Endothelial cell (in vitro differentiated cells): ENCODE measurements around the gene SATB2. TPM values are rescaled to one million over a fixed set of nuclear protein-coding genes. Genes with fewer than 3 reads are reported as not detected.

Experiments
- DNase-seq: peaks from one replicate; pipeline ENCODE4 v3.0.0; 2021; ENCODE audit warnings: low spot score
- H3K27ac Mint-ChIP-seq: one replicate; pipeline ENCODE4 v1.8.0; 2021; ENCODE audit warnings: mixed read lengths, inconsistent platforms; ENCODE audit not compliant: unreplicated experiment
- H3K27me3 Mint-ChIP-seq: one replicate; pipeline ENCODE4 v1.8.0; 2021; ENCODE audit warnings: mild to moderate bottlenecking, moderate library complexity, mixed read lengths, inconsistent platforms; ENCODE audit not compliant: unreplicated experiment
- H3K36me3 Mint-ChIP-seq: one replicate; pipeline ENCODE4 v1.8.0; 2021; ENCODE audit warnings: mild to moderate bottlenecking, low read depth, mixed read lengths, inconsistent platforms; ENCODE audit not compliant: unreplicated experiment
- H3K4me1 Mint-ChIP-seq: one replicate; pipeline ENCODE4 v1.8.0; 2021; ENCODE audit warnings: mild to moderate bottlenecking, mixed read lengths, inconsistent platforms; ENCODE audit not compliant: unreplicated experiment
- H3K4me3 Mint-ChIP-seq: one replicate; pipeline ENCODE4 v1.8.0; 2021; ENCODE audit warnings: mild to moderate bottlenecking, mixed read lengths, inconsistent platforms; ENCODE audit not compliant: unreplicated experiment
- H3K9me3 Mint-ChIP-seq: one replicate; pipeline ENCODE4 v1.8.0; 2021; ENCODE audit warnings: mixed read lengths, inconsistent platforms; ENCODE audit not compliant: unreplicated experiment
- total RNA-seq: library from RNA; stranded (reverse); fragmentation: NEBNext Ultra II Directional; extraction: Animal tissue kit (Norgen Biotek cat#: 25700); gene quantifications from one replicate; pipeline ENCODE4 v1.2.1, GENCODE V29; 2021; ENCODE audit not compliant: unreplicated experiment
- TF ChIP-seq, protein P1 (sequence below): fragments of 200-600 bp; sonication (generic); IDR thresholded peaks from one replicate; pipeline ENCODE4 v1.5.0; 2021; ENCODE audit warnings: antibody characterized with exemption; ENCODE audit not compliant: unreplicated experiment

The SATB2 gene
- total RNA-seq, 1 donor from 2014 or later = 3.8 TPM

- DNase-seq = no peak
- H3K4me3 Mint-ChIP-seq = no peak overlapping the region
- no peak overlapping the region for H3K27ac Mint-ChIP-seq
- H3K36me3 Mint-ChIP-seq = no peaks in the 10 kb centered on the region
- H3K9me3 Mint-ChIP-seq = no peaks in the 10 kb centered on the region
- peaks cover 21% of the 10 kb centered on the region for H3K4me1 Mint-ChIP-seq
- TF ChIP-seq, protein P1, sequence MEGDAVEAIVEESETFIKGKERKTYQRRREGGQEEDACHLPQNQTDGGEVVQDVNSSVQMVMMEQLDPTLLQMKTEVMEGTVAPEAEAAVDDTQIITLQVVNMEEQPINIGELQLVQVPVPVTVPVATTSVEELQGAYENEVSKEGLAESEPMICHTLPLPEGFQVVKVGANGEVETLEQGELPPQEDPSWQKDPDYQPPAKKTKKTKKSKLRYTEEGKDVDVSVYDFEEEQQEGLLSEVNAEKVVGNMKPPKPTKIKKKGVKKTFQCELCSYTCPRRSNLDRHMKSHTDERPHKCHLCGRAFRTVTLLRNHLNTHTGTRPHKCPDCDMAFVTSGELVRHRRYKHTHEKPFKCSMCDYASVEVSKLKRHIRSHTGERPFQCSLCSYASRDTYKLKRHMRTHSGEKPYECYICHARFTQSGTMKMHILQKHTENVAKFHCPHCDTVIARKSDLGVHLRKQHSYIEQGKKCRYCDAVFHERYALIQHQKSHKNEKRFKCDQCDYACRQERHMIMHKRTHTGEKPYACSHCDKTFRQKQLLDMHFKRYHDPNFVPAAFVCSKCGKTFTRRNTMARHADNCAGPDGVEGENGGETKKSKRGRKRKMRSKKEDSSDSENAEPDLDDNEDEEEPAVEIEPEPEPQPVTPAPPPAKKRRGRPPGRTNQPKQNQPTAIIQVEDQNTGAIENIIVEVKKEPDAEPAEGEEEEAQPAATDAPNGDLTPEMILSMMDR = no peak
- H3K27me3 Mint-ChIP-seq = peaks cover 28% of the 10 kb centered on the region
Measured at GRCh38 chr2:199465988-199466691, 8.4 kb upstream of the SATB2 start.

DNA sequence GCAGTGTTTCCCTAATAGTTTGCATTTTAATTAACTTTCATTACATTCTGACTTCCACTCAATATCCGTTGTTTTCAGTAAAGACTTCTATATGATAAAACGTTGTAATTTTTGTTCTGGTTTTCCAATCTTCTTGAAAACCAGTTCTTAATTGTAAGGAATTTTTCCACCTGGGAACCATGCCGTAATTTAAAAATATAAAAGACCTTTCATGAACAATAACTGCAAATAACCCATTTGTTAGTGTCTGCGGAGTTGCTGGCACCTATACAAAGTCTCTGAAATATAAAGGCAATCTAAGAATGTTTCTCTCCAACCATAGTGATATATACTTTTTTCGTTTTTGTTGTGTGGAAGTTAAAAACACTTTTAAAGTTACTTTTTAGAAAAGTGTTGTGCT, 7.7 kb upstream of the SATB2 start:
- peaks cover 29% of the 10 kb centered on the region for H3K27me3 Mint-ChIP-seq
- peaks cover 22% of the 10 kb centered on the region for H3K4me1 Mint-ChIP-seq

DNA sequence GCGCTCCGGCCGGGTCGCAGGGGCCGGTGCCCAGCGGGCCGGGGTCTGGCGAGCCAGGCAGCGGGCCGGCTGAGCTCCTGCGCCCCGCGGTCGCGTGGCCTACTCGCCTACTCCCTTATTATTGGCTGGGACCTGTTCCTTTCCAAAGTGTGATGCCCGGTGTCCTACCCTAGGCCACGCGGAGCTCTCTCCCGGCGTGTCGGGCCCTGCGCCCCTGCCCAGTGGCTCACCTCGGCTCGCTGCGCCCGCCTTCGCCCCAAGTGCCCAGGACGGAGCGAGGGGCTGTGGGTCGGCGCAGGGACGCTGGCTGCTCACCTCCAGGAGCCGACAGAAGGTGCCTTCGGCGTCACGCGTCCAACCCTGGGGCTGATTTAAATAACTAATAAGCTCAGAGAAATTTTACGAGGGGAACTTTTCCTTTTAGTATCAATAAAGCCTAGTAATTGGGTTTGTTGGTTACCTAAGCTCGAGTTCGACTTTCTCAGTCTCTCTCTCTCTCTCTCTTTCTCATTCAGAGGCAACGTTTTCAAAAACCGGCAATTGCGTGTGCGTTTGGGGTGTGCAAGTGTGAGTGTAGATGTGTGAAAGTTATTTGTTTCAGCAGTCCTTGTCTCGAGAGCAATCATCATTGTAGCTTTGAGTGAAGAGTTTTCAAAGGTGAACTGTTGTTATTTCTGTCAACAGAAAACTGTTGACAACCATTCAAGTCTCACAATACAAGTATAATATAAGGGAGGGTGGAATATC, 7.0 kb upstream of the SATB2 start:
- Mint-ChIP-seq H3K4me3 (peak overlapping the region; percentile 75), H3K36me3 (no peaks in the 10 kb centered on the region), H3K27me3 (peaks cover 30% of the 10 kb centered on the region), H3K27ac (no peak overlapping the region), H3K9me3 (no peaks in the 10 kb centered on the region), H3K4me1 (peaks cover 19% of the 10 kb centered on the region)
- TF ChIP-seq, protein P1 = no peak
- peak; percentile 12 for DNase-seq

More for the DNA sequence above, 7.7 kb upstream of the SATB2 start:
- DNase-seq = no peak
- no peaks in the 10 kb centered on the region for H3K36me3 Mint-ChIP-seq
- TF ChIP-seq, protein P1 = no peak
- no peaks in the 10 kb centered on the region for H3K9me3 Mint-ChIP-seq
- H3K27ac Mint-ChIP-seq = no peak overlapping the region
- peak overlapping the region; percentile 9 for H3K4me3 Mint-ChIP-seq

DNA sequence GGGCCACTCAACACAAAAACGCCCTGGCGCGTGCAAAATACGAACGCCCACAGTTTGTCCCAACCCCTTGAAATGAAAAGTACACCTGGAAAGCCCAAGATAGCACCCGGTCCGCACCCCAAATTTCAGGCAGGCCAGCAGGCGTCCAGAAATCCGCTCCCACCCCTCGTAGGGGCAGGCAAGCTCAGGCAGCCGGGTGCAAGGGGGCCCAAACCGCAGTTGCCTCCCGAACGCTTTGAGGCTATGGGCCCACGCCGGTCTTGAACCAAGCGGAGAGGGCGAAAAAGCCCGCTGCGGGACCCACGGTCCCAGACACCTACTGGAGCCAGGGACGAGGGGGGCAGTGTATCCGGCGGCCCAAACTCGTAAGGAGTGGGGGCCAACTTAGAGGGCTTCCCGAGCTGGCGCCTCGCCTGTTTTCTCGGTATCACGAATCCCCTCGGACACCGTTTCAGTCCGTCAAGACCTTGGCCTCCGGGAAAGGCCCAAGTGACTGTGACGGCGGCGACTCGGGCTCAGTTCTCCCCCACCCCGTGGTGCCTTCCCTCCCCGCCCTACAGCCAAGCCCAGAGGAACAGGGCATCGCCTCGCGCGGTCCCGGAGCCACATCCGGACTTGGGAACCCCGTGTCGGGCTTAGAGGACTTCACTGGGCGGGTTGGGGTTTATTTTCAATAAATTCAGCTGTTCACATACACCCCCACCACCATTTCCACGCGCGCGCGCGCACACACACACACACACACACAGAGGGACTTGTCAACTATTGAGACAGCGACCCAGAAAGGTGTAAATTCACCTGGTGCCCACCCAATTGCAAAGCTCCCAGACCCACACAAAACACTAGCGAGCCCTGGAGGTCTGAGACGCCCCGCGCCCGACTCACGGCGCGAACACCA, 6.2 kb upstream of the SATB2 start:
- peaks cover 16% of the 10 kb centered on the region for H3K4me1 Mint-ChIP-seq
- no peaks in the 10 kb centered on the region for H3K36me3 Mint-ChIP-seq
- H3K9me3 Mint-ChIP-seq = no peaks in the 10 kb centered on the region
- H3K27me3 Mint-ChIP-seq = peaks cover 34% of the 10 kb centered on the region
- TF ChIP-seq, protein P1 = peak; percentile 22
- no peak overlapping the region for H3K4me3 Mint-ChIP-seq
- H3K27ac Mint-ChIP-seq = no peak overlapping the region
- DNase-seq = peak; percentile 19
